CD14-positive monocyte (primary cell): ENCODE results near the gene SEMA4G. TPM values are rescaled to one million over a fixed set of nuclear protein-coding genes. Genes with fewer than 3 reads are reported as not detected.

Experiments used
- DNase-seq, 3 donors: peaks; one replicate each; pipeline ENCODE4 v3.0.0-alpha.2; 2011 to 2022
- H2AFZ ChIP-seq: 2 replicates; pipeline ENCODE4 v1.6.0; 2012; ENCODE audit warnings: mild to moderate bottlenecking, low read depth, low read length, inconsistent platforms; ENCODE audit not compliant: insufficient read depth, poor library complexity, severe bottlenecking
- H3K27ac ChIP-seq, 2 donors: 1 replicate in 1 of 2; 2 replicates in 1 of 2; pipeline ENCODE4 v1.5.1; 2012 to 2013; ENCODE audit warnings: low read length in 2 of 2, control low read depth in 1 of 2, inconsistent platforms in 1 of 2, low read depth in 1 of 2, mild to moderate bottlenecking in 1 of 2
- H3K27me3 ChIP-seq, 2 donors: one replicate each; pipeline versions ENCODE4 v1.6.0 to v1.6.1; 2011 to 2013; ENCODE audit warnings: low read length in 2 of 2; ENCODE audit not compliant: control insufficient read depth in 2 of 2, insufficient read depth in 2 of 2
- H3K36me3 ChIP-seq, 2 donors: replicated peaks in 1 of 2; 1 replicate in 1 of 2; 2 replicates in 1 of 2; pipeline versions ENCODE4 v1.5.1 to v1.6.1; 2012 to 2013; ENCODE audit warnings: low read length in 2 of 2, control low read depth in 1 of 2, inconsistent platforms in 1 of 2, mild to moderate bottlenecking in 1 of 2; ENCODE audit not compliant: insufficient read depth in 2 of 2, control insufficient read depth in 1 of 2
- H3K4me1 ChIP-seq, 2 donors: 1 replicate in 1 of 2; 2 replicates in 1 of 2; pipeline versions ENCODE4 v1.5.1 to v1.6.1; 2012 to 2013; ENCODE audit warnings: low read length in 2 of 2, control low read depth in 1 of 2, inconsistent platforms in 1 of 2, mild to moderate bottlenecking in 1 of 2, moderate library complexity in 1 of 2; ENCODE audit not compliant: insufficient read depth in 2 of 2, control insufficient read depth in 1 of 2
- H3K4me2 ChIP-seq: replicated peaks from 2 replicates; pipeline ENCODE3; 2012; ENCODE audit warnings: low read length, moderate library complexity, mild to moderate bottlenecking; ENCODE audit not compliant: poor library complexity, severe bottlenecking; ENCODE audit errors: extremely low read depth
- H3K4me3 ChIP-seq, 3 experiments: fragments of 200-600 bp in 1 of 3; sonication (generic) in 1 of 3; replicated peaks in 1 of 3; 1 replicate in 2 of 3; 2 replicates in 1 of 3; pipeline ENCODE4 v1.5.1; 2011 to 2013; ENCODE audit warnings: low read length in 3 of 3, mild to moderate bottlenecking in 3 of 3, control low read depth in 2 of 3, low read depth in 2 of 3, inconsistent platforms in 1 of 3, moderate library complexity in 1 of 3
- H3K79me2 ChIP-seq: 2 replicates; pipeline ENCODE4 v1.6.0; 2012; ENCODE audit warnings: mild to moderate bottlenecking, control low read depth, inconsistent platforms, low read length, moderate library complexity; ENCODE audit not compliant: insufficient read depth
- H3K9ac ChIP-seq: 2 replicates; pipeline ENCODE4 v1.6.0; 2017; ENCODE audit warnings: low read length, mild to moderate bottlenecking; ENCODE audit not compliant: insufficient read depth, poor library complexity, severe bottlenecking
- H3K9me3 ChIP-seq, 2 donors: replicated peaks in 1 of 2; 1 replicate in 1 of 2; 2 replicates in 1 of 2; pipeline versions ENCODE4 v1.5.1 to v1.6.1; 2012 to 2013; ENCODE audit warnings: low read length in 2 of 2, control low read depth in 1 of 2; ENCODE audit not compliant: control insufficient read depth in 1 of 2, insufficient read depth in 1 of 2
- H4K20me1 ChIP-seq: 2 replicates; pipeline ENCODE4 v1.6.0; 2012; ENCODE audit warnings: mild to moderate bottlenecking, low read length, control low read depth, moderate library complexity; ENCODE audit not compliant: insufficient read depth
- H3K27ac Mint-ChIP-seq, 7 donors: one replicate each; pipeline ENCODE4 v1.8.0; 2020; ENCODE audit warnings: mild to moderate bottlenecking in 7 of 7, mixed read lengths in 7 of 7, moderate library complexity in 6 of 7, inconsistent platforms in 2 of 7
- H3K27me3 Mint-ChIP-seq, 3 donors: one replicate each; pipeline ENCODE4 v1.8.0; 2021 to 2022; ENCODE audit warnings: low read depth in 3 of 3, mild to moderate bottlenecking in 3 of 3, mixed read lengths in 3 of 3, moderate library complexity in 3 of 3, inconsistent platforms in 1 of 3
- H3K36me3 Mint-ChIP-seq, 2 donors: one replicate each; pipeline ENCODE4 v1.8.0; 2020; ENCODE audit warnings: mixed read lengths in 2 of 2, inconsistent platforms in 1 of 2, mild to moderate bottlenecking in 1 of 2
- H3K4me1 Mint-ChIP-seq: one replicate; pipeline ENCODE4 v1.8.0; 2020; ENCODE audit warnings: mild to moderate bottlenecking, mixed read lengths
- H3K4me3 Mint-ChIP-seq, 2 donors: one replicate each; pipeline ENCODE4 v1.8.0; 2020; ENCODE audit warnings: mild to moderate bottlenecking in 2 of 2, mixed read lengths in 2 of 2, moderate library complexity in 1 of 2
- H3K9me3 Mint-ChIP-seq, 7 donors: one replicate each; pipeline ENCODE4 v1.8.0; 2020 to 2022; ENCODE audit warnings: mixed read lengths in 7 of 7, mild to moderate bottlenecking in 6 of 7, moderate library complexity in 6 of 7, inconsistent platforms in 2 of 7
- WGBS: methylation state at CpG from one replicate; pipeline ENCODE4 v1.1.5; 2013; ENCODE audit warnings: missing lambda C conversion rate; ENCODE audit not compliant: insufficient coverage; 5-methylcytosine and 5-hydroxymethylcytosine counted together
- intact Hi-C, 2 donors: fragments of 100-400 bp; cut with micrococcal nuclease; formaldehyde crosslinking; loops; one replicate each; pipeline versions ENCODE4 v1.15.0 to v1.15.1; 2023
- polyA plus RNA-seq, 3 donors: library from polyadenylated mRNA; depleted of rRNA in 1 of 3; unstranded in 2 of 3; stranded (reverse) in 1 of 3; fragments of 300-500 nt in 2 of 3; fragments of >200 nt in 1 of 3; fragmentation: Illumina TruSeq in 2 of 3; gene quantifications; 1 replicate in 2 of 3; 2 replicates in 1 of 3; pipeline ENCODE4 v1.2.3, GENCODE V29; 2012 to 2021
- TF ChIP-seq, protein P1 (sequence below): fragments of 200-600 bp; IDR thresholded peaks from one replicate; pipeline ENCODE4 v1.8.0; 2022; ENCODE audit warnings: antibody characterized with exemption, mild to moderate bottlenecking

Gene SEMA4G
- polyA plus RNA-seq, 3 donors: 0.24 TPM; not detected in 2

DNA sequence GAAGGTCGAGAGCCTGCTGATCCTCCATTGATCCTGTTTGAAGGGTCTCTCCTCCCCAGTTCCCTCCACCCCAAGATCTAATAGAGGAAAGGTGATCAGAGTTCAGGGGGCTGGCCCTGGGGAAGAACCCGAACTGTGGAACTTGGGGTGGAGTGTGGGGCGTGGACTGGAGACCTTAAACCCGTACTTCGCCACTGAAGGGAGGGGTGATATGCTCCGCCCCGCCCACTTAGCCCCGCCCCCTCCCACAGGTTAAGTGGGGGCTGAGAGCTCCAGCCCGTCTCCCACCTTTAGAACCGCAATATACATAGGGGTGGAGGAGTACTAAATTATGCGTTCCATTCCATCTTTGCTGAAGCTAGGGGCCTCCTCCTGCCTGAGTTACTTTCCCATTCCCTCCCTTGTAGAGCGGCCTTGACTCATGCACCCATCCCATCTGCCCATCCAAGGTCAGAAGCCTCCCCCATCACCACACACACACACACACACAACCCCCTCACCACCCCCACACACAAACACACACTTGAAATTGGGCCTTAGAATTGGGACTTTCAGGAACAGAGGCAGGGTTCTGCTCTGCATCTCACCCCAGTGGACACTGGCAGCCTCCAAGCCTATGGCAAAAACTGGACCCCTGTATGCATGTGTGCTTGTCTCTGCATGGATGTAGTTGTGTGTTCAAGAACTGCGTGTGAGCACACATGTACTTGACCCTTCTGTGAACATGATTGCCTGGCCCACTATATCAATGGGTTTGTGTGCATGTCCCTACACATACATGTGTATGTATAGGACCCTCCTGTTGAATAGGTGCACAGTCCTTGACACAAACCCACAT is 991 bp downstream of the SEMA4G start:
- Histone ChIP-seq H4K20me1 (no peaks in the 10 kb centered on the region), H3K4me2 (peak overlapping the region; percentile 76), H3K9me3 (no peaks in the 10 kb centered on the region), H2AFZ (peak overlapping the region; percentile 70), H3K79me2 (no peaks in the 10 kb centered on the region), H3K9ac (peak overlapping the region; percentile 43), H3K27me3 (peaks cover 7 to 13% of the 10 kb centered on the region in 2 donors), H3K4me3 (peak overlapping the region in 1 of 3 experiments; percentile 70), H3K27ac (no peak overlapping the region), H3K4me1 (peaks cover 11 to 13% of the 10 kb centered on the region in 2 donors), H3K36me3 (peaks cover 5 to 17% of the 10 kb centered on the region in 2 donors)
- TF ChIP-seq, protein P1, sequence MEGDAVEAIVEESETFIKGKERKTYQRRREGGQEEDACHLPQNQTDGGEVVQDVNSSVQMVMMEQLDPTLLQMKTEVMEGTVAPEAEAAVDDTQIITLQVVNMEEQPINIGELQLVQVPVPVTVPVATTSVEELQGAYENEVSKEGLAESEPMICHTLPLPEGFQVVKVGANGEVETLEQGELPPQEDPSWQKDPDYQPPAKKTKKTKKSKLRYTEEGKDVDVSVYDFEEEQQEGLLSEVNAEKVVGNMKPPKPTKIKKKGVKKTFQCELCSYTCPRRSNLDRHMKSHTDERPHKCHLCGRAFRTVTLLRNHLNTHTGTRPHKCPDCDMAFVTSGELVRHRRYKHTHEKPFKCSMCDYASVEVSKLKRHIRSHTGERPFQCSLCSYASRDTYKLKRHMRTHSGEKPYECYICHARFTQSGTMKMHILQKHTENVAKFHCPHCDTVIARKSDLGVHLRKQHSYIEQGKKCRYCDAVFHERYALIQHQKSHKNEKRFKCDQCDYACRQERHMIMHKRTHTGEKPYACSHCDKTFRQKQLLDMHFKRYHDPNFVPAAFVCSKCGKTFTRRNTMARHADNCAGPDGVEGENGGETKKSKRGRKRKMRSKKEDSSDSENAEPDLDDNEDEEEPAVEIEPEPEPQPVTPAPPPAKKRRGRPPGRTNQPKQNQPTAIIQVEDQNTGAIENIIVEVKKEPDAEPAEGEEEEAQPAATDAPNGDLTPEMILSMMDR: no peak
- WGBS: 100% methylated on average over 1 of the region's 13 CpGs
- intact Hi-C loops: no loop called here
- Mint-ChIP-seq H3K36me3 (peaks cover 14 to 15% of the 10 kb centered on the region in 2 donors), H3K27me3 (peaks cover 18 to 26% (median 22%) of the 10 kb centered on the region in 3 donors), H3K9me3 (peaks cover 0 to 3% (median 0%) of the 10 kb centered on the region in 7 donors), H3K27ac (peak overlapping the region in 1 of 7 donors; percentile 33), H3K4me1 (peaks cover 13% of the 10 kb centered on the region), H3K4me3 (peak overlapping the region; percentile 64 to 71)
- no peak for DNase-seq

DNA sequence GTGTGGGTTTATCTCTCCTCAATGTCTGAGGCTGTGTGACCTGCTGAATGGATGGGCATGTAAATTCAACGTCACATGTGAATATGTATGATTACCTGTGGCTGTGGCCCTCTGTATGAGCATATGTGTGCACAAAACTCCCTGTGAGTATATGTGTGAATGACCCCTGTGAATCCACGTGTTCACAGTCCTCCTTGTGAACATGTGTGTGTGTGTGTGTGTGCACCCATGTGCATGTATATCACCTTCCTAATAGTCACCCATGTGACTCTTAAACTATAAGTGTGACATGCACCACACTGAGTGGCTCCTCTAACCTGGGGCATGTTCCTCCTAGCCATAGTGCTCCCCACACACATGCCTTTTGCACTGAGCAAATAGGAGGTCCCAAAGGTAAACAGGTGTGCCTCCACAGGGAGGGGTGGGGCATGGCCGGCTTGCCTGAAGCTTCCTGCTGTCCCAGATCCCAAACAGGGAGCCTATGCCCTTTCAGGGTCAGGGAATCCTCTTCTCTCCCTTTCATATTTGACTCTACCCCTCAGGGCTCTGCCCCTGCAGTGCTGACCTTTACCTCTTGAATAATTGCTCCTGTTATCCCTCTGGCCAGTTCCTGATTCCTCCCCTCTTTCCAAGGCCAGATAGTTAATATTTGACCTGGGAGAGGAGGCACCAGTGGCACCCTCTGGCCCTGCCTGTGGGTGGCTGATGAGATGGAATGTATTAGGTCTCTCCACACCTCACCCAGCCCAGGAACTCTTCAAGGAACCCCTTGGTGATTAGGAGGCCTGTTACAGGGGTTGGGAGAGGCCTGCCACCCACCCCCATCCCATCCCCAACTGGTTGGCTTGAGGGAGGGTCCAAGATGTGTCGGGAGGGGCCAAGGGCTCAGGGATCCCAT is 1.9 kb downstream of the SEMA4G start:
- no peak overlapping the region for H3K4me3 ChIP-seq
- no peak for DNase-seq
- no peaks in the 10 kb centered on the region for H4K20me1 ChIP-seq
- peaks cover 8 to 9% of the 10 kb centered on the region in 2 donors for H3K36me3 Mint-ChIP-seq
- no peak overlapping the region for H3K9ac ChIP-seq
- no peak overlapping the region for H3K4me2 ChIP-seq
- peaks cover 0 to 3% (median 0%) of the 10 kb centered on the region in 7 donors for H3K9me3 Mint-ChIP-seq
- 100% methylated on average over 2 of the region's 4 CpGs for WGBS
- no peaks in the 10 kb centered on the region for H3K79me2 ChIP-seq
- peaks cover 11 to 13% of the 10 kb centered on the region in 2 donors for H3K4me1 ChIP-seq
- peaks cover 13% of the 10 kb centered on the region for H3K4me1 Mint-ChIP-seq
- H3K27me3 ChIP-seq: peaks cover 7 to 13% of the 10 kb centered on the region in 2 donors
- TF ChIP-seq, protein P1: no peak
- H3K27me3 Mint-ChIP-seq: peaks cover 16 to 26% (median 22%) of the 10 kb centered on the region in 3 donors
- H3K36me3 ChIP-seq: peaks cover 0 to 9% of the 10 kb centered on the region in 2 donors
- intact Hi-C loops: no loop called here
- no peaks in the 10 kb centered on the region for H3K9me3 ChIP-seq
- no peak overlapping the region for H3K27ac ChIP-seq
- H2AFZ ChIP-seq: no peak overlapping the region
- no peak overlapping the region for H3K4me3 Mint-ChIP-seq
- H3K27ac Mint-ChIP-seq: no peak overlapping the region
